ENCODE data around the gene SETBP1. TPM values are rescaled to one million over a fixed set of nuclear protein-coding genes. Genes with fewer than 3 reads are reported as not detected.

SETBP1 gene
- total RNA-seq, 2 experiments from 2014 or later, result 0.74 to 1.4 TPM

- Mint-ChIP-seq H3K9me3 (no peaks in the 10 kb centered on the region), H3K27me3 (ENCODE audit: low read depth) (no peaks in the 10 kb centered on the region), H3K36me3 (ENCODE audit: low read depth) (no peaks in the 10 kb centered on the region), H3K4me1 (ENCODE audit: low read depth) (no peaks in the 10 kb centered on the region), H3K27ac (no peak overlapping the region), H3K4me3 (no peak overlapping the region)
- CTCF ChIA-PET, result interaction anchor here (1.0 kb wide), 1 partner anchor 9 kb away, joined by 3 read pairs; no protein-coding TSS in a partner anchor
- intact Hi-C loops (cut with micrococcal nuclease), result no loop called here
- no peak for DNase-seq
Observed at GRCh38 chr18:45106331-45106774, 425.7 kb downstream of the SETBP1 start.

DNA sequence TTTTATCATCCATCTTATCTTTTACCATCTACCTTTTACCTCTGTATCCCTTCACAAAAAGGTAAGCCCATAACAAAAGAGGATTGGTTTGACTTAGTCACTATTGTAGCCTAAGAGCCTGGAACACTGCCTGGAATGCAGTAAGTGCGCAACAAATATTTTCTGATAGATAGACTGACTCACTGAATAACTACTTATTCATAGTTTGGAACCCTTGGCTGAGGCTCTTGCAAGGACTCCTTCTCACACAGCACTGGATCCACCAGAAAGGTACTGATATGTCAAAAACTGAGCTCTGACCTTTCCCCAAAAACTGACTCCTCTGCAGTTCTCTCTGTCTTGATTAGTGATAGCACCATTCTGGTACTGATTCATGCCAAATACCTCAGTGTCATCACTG, 426.7 kb downstream of the SETBP1 start:
- Mint-ChIP-seq H3K27ac (no peak overlapping the region), H3K9me3 (no peaks in the 10 kb centered on the region), H3K4me3 (no peak overlapping the region), H3K4me1 (ENCODE audit: low read depth) (no peaks in the 10 kb centered on the region), H3K27me3 (ENCODE audit: low read depth) (no peaks in the 10 kb centered on the region), H3K36me3 (ENCODE audit: low read depth) (no peaks in the 10 kb centered on the region)
- no peak for DNase-seq
- intact Hi-C loops (cut with micrococcal nuclease), result no loop called here
- CTCF ChIA-PET, result interaction anchor here (0.6 kb wide), 1 partner anchor 170 kb away, joined by 3 read pairs; no protein-coding TSS in a partner anchor

DNA sequence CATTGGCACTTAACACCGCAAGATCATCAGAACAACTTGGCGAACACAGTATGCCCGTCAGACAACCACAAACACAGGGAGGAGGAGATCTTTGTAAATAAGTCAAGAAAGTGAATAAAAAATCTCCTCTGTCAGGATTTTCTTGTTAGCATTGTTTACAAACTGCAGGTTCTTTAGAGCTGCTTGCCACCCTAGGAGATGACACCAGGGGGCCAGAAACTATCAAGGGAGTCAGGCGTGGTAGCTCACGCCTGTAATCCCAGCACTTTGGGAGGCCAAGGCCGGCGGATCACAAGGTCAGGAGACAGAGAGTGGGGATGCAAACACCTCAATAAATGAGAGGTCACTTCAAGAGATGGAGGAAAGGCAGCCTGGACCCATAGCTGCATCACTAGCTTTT, 428.1 kb downstream of the SETBP1 start:
- CTCF ChIA-PET, result no interaction called here
- intact Hi-C loops (cut with micrococcal nuclease), result no loop called here
- no peaks in the 10 kb centered on the region for H3K4me1 Mint-ChIP-seq (ENCODE audit: low read depth)

DNA sequence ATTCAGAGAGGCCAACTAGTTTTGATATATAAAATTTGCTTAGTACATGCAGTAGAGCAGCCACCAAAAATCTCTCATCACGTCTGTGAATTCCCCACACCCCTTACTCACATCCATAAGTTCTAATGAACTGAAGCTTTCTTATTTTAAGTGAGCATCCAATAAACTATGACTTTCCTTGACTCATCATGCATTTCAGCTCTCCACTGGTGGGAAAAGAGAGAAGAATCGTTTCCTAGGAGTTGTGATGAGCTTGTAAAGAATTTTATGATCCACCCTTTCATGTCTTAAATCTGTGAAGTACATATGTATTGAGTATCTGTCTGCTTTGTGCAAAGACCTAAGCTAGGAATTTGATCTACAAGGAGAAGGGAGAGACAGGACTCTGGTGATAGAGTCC, 428.6 kb downstream of the SETBP1 start:
- no peak for DNase-seq
- intact Hi-C loops (cut with micrococcal nuclease), result no loop called here
- no peak overlapping the region for H3K27ac Mint-ChIP-seq
- H3K27me3 Mint-ChIP-seq (ENCODE audit: low read depth), result no peaks in the 10 kb centered on the region
- H3K4me1 Mint-ChIP-seq (ENCODE audit: low read depth), result no peaks in the 10 kb centered on the region
- no peak overlapping the region for H3K4me3 Mint-ChIP-seq
- H3K36me3 Mint-ChIP-seq (ENCODE audit: low read depth), result no peaks in the 10 kb centered on the region
- CTCF ChIA-PET, result no interaction called here
- no peaks in the 10 kb centered on the region for H3K9me3 Mint-ChIP-seq

More for the DNA sequence above, 428.1 kb downstream of the SETBP1 start:
- Mint-ChIP-seq H3K27ac (no peak overlapping the region), H3K27me3 (ENCODE audit: low read depth) (no peaks in the 10 kb centered on the region), H3K9me3 (no peaks in the 10 kb centered on the region), H3K4me3 (no peak overlapping the region), H3K36me3 (ENCODE audit: low read depth) (no peaks in the 10 kb centered on the region)
- no peak for DNase-seq

DNA sequence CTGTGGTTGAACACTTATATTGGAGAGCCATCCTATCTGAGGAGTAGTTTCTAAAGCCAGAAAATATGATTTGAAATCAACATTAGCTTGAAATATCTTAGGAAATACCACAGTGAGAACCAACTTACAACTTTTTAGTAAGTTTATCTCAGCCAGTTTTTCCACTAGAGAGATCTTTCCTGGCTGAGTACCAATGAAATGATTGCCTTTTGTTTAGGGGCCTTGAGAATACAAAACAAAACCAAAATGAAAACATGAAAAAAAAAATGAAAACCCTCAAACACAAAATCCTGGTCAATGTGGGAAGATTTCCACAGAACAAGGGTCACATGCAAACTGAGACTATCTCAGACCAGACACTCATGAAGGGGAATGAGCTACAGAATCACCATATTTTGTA, 429.0 kb downstream of the SETBP1 start:
- Mint-ChIP-seq H3K9me3 (no peaks in the 10 kb centered on the region), H3K36me3 (ENCODE audit: low read depth) (no peaks in the 10 kb centered on the region), H3K4me3 (no peak overlapping the region), H3K4me1 (ENCODE audit: low read depth) (no peaks in the 10 kb centered on the region), H3K27me3 (ENCODE audit: low read depth) (no peaks in the 10 kb centered on the region), H3K27ac (no peak overlapping the region)
- CTCF ChIA-PET, result no interaction called here
- no peak for DNase-seq
- intact Hi-C loops (cut with micrococcal nuclease), result no loop called here

GRCh38 chr18:45110577-45111501, 430.2 kb downstream of the SETBP1 start:
- no peak for DNase-seq
- no peak overlapping the region for H3K4me3 Mint-ChIP-seq
- H3K4me1 Mint-ChIP-seq (ENCODE audit: low read depth), result no peaks in the 10 kb centered on the region
- no peaks in the 10 kb centered on the region for H3K27me3 Mint-ChIP-seq (ENCODE audit: low read depth)
- intact Hi-C loops (cut with micrococcal nuclease), result no loop called here
- no peak overlapping the region for H3K27ac Mint-ChIP-seq
- no peaks in the 10 kb centered on the region for H3K36me3 Mint-ChIP-seq (ENCODE audit: low read depth)
- CTCF ChIA-PET, result no interaction called here
- H3K9me3 Mint-ChIP-seq, result no peaks in the 10 kb centered on the region

- Mint-ChIP-seq H3K36me3 (ENCODE audit: low read depth) (no peaks in the 10 kb centered on the region), H3K9me3 (no peaks in the 10 kb centered on the region), H3K4me3 (no peak overlapping the region), H3K27ac (no peak overlapping the region), H3K27me3 (ENCODE audit: low read depth) (no peaks in the 10 kb centered on the region), H3K4me1 (ENCODE audit: low read depth) (no peaks in the 10 kb centered on the region)
- CTCF ChIA-PET, result no interaction called here
- intact Hi-C loops (cut with micrococcal nuclease), result no loop called here
- DNase-seq, result no peak
Observed at GRCh38 chr18:45111502-45111848, 430.8 kb downstream of the SETBP1 start.

DNA sequence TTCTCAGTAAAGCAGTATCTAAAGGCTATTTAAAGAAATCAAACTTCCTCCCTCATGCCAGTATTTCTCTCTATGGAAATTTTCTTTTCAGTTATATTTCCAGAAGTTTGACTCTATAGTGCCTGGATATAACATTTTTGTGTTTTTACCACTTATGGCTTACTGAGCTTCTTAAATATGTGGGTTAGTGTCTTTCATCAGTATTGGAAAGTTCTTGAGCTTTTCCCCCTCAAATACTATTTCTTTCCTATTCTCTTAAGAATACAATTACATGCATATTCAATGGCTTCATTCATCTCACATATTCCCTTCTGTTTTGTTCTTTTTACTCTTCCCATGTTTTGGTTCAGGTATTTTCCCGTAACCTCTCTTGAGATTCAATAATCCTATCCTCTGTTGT, 432.0 kb downstream of the SETBP1 start:
- Mint-ChIP-seq H3K9me3 (no peaks in the 10 kb centered on the region), H3K27ac (no peak overlapping the region), H3K36me3 (ENCODE audit: low read depth) (no peaks in the 10 kb centered on the region), H3K4me3 (no peak overlapping the region), H3K4me1 (ENCODE audit: low read depth) (no peaks in the 10 kb centered on the region), H3K27me3 (ENCODE audit: low read depth) (no peaks in the 10 kb centered on the region)
- DNase-seq, result no peak
- CTCF ChIA-PET, result no interaction called here
- intact Hi-C loops (cut with micrococcal nuclease), result no loop called here

- no peak overlapping the region for H3K27ac Mint-ChIP-seq
- CTCF ChIA-PET, result no interaction called here
- intact Hi-C loops (cut with micrococcal nuclease), result no loop called here
- no peaks in the 10 kb centered on the region for H3K36me3 Mint-ChIP-seq (ENCODE audit: low read depth)
- H3K4me3 Mint-ChIP-seq, result no peak overlapping the region
- no peak for DNase-seq
- H3K27me3 Mint-ChIP-seq (ENCODE audit: low read depth), result no peaks in the 10 kb centered on the region
- no peaks in the 10 kb centered on the region for H3K4me1 Mint-ChIP-seq (ENCODE audit: low read depth)
- peaks cover 2% of the 10 kb centered on the region for H3K9me3 Mint-ChIP-seq
Observed at GRCh38 chr18:45116116-45116515, 435.4 kb downstream of the SETBP1 start.

Small RNA genes within 50 kb of the gene (microRNA-seq; reads per million reads assigned to microRNA genes)
- not detected for gene MIR4319 (ENCODE audit: borderline microRNAs expressed, borderline replicate concordance)

Data from activated naive CD4-positive, alpha-beta T cell treated with anti-CD3 and anti-CD28 coated beads for 36 hours (primary cell).